Ectodermal cell (in vitro differentiated cells): ENCODE results near the gene MRPS14.
"Not testable (repeated sequence)": the region's sequence is repeated elsewhere in the genome, so short reads cannot be mapped to it uniquely, and the experiment has no call there.

Source experiments
- H3K27ac ChIP-seq: 2 replicates; pipeline ENCODE4 v1.7.0; 2013; ENCODE audit warnings: mild to moderate bottlenecking, low read depth, low read length; ENCODE audit not compliant: insufficient read depth, poor library complexity, severe bottlenecking
- H3K27me3 ChIP-seq: 2 replicates; pipeline ENCODE4 v1.7.0; 2013; ENCODE audit warnings: mild to moderate bottlenecking, low read length; ENCODE audit not compliant: insufficient read depth, control insufficient read depth, poor library complexity, severe bottlenecking
- H3K36me3 ChIP-seq: one replicate; pipeline ENCODE4 v1.7.0; 2013; ENCODE audit warnings: low read length; ENCODE audit not compliant: control insufficient read depth, insufficient read depth
- H3K4me1 ChIP-seq: one replicate; pipeline ENCODE4 v1.7.0; 2013; ENCODE audit warnings: low read length; ENCODE audit not compliant: control insufficient read depth, insufficient read depth
- H3K4me3 ChIP-seq: 2 replicates; pipeline ENCODE4 v1.7.0; 2013; ENCODE audit warnings: low read depth, low read length, control low read depth; ENCODE audit not compliant: insufficient read depth
- H3K9me3 ChIP-seq: 2 replicates; pipeline ENCODE4 v1.7.0; 2013; ENCODE audit warnings: mild to moderate bottlenecking, low read length, moderate library complexity; ENCODE audit not compliant: control insufficient read depth
- WGBS, 2 experiments: methylation state at CpG; one replicate each; pipeline ENCODE4 v1.1.7; 2013; ENCODE audit warnings: missing lambda C conversion rate in 2 of 2; 5-methylcytosine and 5-hydroxymethylcytosine counted together

Gene MRPS14

DNA sequence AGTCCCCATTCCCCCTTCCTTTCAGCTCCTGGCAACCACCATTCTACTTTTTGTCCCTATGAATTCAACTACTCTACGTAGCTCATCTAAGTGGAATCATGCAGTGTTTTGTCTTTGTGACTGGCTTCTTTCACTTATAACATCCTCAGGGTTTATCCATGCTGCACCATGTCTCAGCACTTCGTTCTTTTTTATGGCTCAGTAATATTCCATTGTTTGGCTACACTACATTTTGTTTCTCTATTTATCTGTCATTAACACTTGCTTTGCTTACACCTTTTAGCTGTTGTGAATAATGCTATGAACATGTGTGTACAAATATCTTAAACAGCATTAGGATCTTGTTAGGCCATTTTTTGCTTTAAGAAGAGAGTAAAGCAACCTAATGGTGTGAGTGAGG is 1.5 kb upstream of the MRPS14 start:
- Histone ChIP-seq H3K4me1 (no peaks in the 10 kb centered on the region), H3K27ac (no peak overlapping the region), H3K9me3 (no peaks in the 10 kb centered on the region), H3K4me3 (no peak overlapping the region), H3K36me3 (no peaks in the 10 kb centered on the region), H3K27me3 (no peaks in the 10 kb centered on the region)
- 87 to 96% methylated on average over 2 of the region's 2 CpGs for WGBS, 2 experiments

DNA sequence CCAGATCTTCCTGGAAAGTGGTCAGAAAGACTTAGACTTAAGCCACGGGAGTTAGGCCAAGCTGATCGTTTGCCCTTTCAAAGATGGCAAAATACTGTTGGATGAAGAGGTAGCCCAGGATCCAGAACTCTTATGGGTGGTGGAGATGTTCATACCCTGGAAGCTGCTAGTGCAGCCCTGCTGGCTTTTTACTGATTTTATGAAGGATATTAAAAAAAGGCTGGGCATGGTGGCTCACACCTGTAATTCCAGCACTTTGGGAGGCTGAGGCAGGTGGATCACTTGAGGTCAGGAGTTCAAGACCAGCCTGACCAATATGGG is 657 bp upstream of the MRPS14 start:
- Histone ChIP-seq H3K4me3 (peak overlapping the region; percentile 66), H3K27ac (peak overlapping the region; percentile 78)
- not testable (repeated sequence) for H3K4me1 ChIP-seq, H3K36me3 ChIP-seq, H3K27me3 ChIP-seq, H3K9me3 ChIP-seq
- 96% methylated on average over 2 of the region's 2 CpGs for WGBS, 2 experiments

DNA sequence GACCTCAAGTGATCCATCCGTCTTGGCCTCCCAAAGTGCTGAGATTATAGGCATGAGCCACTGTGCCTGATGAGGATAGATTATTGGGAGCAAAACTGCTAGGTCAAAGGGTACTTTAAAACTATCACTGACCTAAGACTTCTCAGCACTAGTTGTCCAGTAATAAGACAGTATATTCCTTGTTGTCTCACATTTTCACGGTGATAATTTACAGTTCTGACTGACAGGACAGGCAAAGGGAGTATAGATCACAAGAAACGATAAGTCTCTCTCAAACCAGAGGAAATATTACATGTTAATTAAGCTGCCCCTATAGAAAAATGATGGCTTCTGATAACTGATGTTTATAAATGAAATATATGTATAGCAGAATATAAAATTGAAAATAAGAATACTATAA is 3.7 kb downstream of the MRPS14 start:
- H3K27me3 ChIP-seq: no peaks in the 10 kb centered on the region
- WGBS, 2 experiments: 91 to 94% methylated on average over 2 to 3 of the region's 3 CpGs
- no peak overlapping the region for H3K27ac ChIP-seq
- no peaks in the 10 kb centered on the region for H3K4me1 ChIP-seq
- no peak overlapping the region for H3K4me3 ChIP-seq
- H3K9me3 ChIP-seq: no peaks in the 10 kb centered on the region
- peaks cover 5% of the 10 kb centered on the region for H3K36me3 ChIP-seq

DNA sequence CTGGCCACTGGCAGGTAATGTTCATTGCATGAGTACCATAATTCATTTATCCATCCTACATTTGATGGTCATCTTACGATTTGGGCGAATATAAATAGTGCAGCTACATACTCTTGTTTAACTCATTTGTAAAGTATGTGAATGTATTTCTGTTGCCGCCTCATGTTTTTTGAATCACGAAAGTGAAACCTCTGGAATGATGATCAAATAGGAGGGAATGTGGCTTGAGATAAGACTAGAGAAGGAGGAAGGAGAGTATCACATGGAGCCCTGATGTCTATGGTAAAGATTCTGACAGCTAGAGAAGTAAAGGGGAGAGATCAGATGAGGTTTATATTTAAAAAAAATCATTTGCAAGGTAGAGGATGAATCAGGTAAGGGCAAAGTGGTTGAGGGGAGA is 8.0 kb downstream of the MRPS14 start:
- WGBS, 2 experiments: 88 to 96% methylated on average over 3 to 4 of the region's 4 CpGs
- Histone ChIP-seq H3K4me1 (no peaks in the 10 kb centered on the region), H3K27ac (no peak overlapping the region), H3K4me3 (no peak overlapping the region), H3K27me3 (no peaks in the 10 kb centered on the region), H3K36me3 (peaks cover 44% of the 10 kb centered on the region), H3K9me3 (no peaks in the 10 kb centered on the region)

DNA sequence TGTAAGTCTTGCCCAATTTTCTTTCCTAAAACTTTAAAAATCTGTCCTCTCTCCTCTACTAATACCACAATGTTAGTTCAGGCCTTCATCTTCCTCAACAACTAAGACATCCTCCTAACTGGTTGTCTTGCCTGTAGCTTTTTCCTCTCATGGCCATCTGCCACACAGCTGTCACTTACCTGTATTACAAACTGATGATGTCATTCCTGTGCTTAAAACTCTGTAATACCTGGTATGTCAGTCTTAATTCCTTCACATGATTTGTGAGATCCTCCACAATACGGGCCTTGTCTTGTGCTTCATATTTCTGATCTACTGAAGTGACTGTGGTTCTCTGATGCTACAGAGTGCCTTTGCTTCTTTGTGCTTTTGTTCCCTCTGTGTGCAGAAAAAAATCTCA is 9.8 kb downstream of the MRPS14 start:
- Histone ChIP-seq H3K4me3 (no peak overlapping the region), H3K9me3 (no peaks in the 10 kb centered on the region), H3K27me3 (no peaks in the 10 kb centered on the region), H3K27ac (no peak overlapping the region), H3K36me3 (peaks cover 50% of the 10 kb centered on the region), H3K4me1 (no peaks in the 10 kb centered on the region)
- 97 to 100% methylated on average over 1 of the region's 1 CpG for WGBS, 2 experiments

DNA sequence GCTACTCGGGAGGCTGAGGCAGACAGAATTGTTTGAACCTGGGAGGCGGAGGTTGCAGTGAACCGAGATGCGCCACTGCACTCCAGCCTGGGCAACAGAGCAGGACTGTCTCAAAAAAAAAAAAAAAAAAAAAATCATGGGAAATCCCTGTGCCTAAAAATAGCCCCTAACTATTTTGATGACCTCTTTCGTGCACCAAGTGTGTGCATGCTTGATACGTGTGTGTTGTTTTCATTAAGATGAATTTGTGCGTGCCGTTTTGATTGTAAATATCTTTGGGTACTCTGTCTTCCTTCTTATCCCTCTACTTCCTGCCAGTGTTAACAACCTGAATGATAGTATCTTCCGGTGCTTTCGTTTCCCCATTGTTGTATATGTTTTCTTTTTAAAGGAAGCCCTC is 13.7 kb downstream of the MRPS14 start:
- 93 to 96% methylated on average over 8 to 10 of the region's 10 CpGs for WGBS, 2 experiments
- Histone ChIP-seq H3K4me1 (no peaks in the 10 kb centered on the region), H3K36me3 (peaks cover 70% of the 10 kb centered on the region), H3K9me3 (no peaks in the 10 kb centered on the region), H3K27me3 (no peaks in the 10 kb centered on the region), H3K4me3 (no peak overlapping the region), H3K27ac (no peak overlapping the region)

DNA sequence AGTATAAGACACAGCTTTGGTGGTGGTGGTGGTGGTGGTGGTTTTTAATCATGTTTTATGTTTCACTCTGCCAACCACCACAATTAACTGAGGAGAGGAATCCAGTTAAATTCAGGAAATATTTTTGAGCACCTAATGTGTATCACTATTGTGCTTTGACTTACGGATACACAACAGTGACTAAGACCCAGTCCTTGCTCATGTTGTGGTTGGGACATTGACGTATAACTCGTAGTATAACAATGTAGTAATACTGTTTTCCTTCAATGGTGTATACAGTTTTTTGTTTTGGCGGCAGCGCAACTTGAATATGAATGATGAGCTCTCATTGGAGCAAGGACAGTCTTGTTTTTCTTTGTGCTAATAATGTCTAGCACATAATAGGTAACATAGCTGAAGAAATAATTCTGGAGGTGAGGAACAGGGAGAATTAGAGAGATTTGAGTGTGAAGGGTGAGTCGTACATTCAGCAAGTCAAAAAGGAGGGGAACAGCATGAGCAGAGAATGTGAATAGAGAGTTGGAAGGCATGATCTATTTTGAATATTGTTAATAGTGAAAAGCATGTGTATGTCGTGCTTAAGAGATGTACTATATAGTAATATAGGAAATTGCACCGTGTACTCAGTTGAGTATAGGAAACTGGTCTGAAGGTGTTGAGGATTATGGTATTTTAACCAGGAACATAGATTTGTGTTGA is 18.0 kb downstream of the MRPS14 start:
- H3K36me3 ChIP-seq: peaks cover 31% of the 10 kb centered on the region
- H3K4me3 ChIP-seq: no peak overlapping the region
- peaks cover 8% of the 10 kb centered on the region for H3K4me1 ChIP-seq
- no peaks in the 10 kb centered on the region for H3K27me3 ChIP-seq
- 94 to 96% methylated on average over 8 of the region's 8 CpGs for WGBS, 2 experiments
- H3K9me3 ChIP-seq: no peaks in the 10 kb centered on the region
- no peak overlapping the region for H3K27ac ChIP-seq

DNA sequence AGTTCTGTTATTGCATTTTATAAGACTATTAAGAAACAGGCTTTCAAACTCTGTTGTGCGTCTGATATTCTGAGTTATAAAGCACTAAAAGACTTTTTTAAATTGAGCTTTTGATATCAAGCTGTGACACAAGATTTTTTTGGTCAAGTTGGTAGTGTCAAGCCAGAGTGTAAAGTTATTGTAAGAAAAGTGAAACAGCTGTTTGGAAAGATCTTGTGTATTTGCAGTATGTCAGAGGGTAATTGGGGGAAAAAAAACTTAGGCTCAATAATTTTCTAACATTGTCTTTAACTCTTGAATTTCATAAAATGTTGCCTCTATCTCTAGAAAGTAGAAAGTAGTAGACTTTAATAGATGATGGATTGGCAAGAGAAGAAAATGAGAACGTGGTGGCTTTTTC is 19.7 kb downstream of the MRPS14 start:
- no peak overlapping the region for H3K27ac ChIP-seq
- H3K9me3 ChIP-seq: no peaks in the 10 kb centered on the region
- H3K4me3 ChIP-seq: no peak overlapping the region
- 88 to 90% methylated on average over 2 of the region's 2 CpGs for WGBS, 2 experiments
- peaks cover 8% of the 10 kb centered on the region for H3K4me1 ChIP-seq
- H3K36me3 ChIP-seq: peaks cover 26% of the 10 kb centered on the region
- H3K27me3 ChIP-seq: no peaks in the 10 kb centered on the region

DNA sequence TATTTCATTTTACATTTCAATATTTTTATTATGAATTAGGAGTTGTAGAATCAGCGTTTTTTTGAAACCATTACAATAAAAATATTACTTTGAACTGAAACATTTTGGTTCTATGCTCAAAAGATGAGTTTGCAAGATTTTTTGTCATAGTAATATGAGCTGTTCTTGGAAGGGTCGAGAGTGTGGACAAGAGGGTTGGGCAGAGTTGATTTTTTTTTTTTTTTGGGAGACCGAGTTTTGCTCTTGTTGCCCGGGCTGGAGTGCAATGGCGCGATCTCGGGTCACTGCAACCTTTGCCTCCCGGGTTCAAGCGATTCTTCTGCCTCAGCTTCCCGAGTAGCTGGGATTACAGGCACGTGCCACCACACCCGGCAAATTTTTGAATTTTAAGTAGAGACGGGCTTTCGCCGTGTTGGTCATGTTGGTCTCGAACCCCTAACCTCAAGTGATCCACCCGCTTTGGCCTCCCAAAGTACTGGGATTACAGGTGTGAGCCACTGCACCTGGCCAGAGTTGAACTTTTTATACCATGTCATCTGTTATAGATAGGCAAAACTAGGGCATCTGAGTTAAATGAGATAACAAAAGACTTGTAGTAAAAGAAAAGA is 20.2 kb downstream of the MRPS14 start:
- Histone ChIP-seq H3K9me3 (no peaks in the 10 kb centered on the region), H3K4me3 (no peak overlapping the region)
- 89 to 93% methylated on average over 16 of the region's 17 CpGs for WGBS, 2 experiments

DNA sequence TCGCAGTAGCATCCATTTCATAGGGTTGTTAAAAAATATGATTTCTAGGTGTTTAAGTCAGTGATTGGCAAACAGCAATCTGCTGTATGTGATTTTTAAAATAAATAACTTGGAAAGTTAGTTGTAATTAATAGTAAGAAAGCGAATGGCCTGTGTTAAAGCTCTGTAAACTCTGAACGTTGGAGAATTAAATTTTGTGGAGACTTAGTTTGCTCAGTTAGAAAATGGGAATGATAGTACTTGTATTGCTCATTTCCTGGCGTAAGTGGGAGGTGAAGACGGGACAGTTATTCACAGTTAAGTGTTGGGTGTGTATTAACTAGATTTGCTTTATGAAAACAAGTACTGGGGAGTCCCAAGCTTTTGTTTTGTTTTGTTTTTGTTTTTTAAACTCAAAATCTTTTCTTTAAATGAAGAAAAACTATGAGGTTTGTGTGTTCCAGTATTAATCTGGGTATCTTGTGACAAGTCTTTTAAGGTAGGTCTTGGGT is 22.5 kb downstream of the MRPS14 start:
- Histone ChIP-seq H3K27ac (no peak overlapping the region), H3K4me3 (peak overlapping the region; percentile 97), H3K36me3 (peaks cover 10% of the 10 kb centered on the region), H3K27me3 (no peaks in the 10 kb centered on the region), H3K9me3 (no peaks in the 10 kb centered on the region), H3K4me1 (peaks cover 8% of the 10 kb centered on the region)
- WGBS, 2 experiments: 5% methylated on average over 5 of the region's 5 CpGs

More for the DNA sequence above, 20.2 kb downstream of the MRPS14 start:
- Histone ChIP-seq H3K36me3 (peaks cover 21% of the 10 kb centered on the region), H3K27me3 (no peaks in the 10 kb centered on the region), H3K27ac (no peak overlapping the region), H3K4me1 (peaks cover 8% of the 10 kb centered on the region)
